NCI-H510A (cell line): Measurements from ENCODE around the gene ATG101.
"Not testable (repeated sequence)": the region's sequence is repeated elsewhere in the genome, so short reads cannot be mapped to it uniquely, and the experiment has no call there.

ENCODE experiments used
- DNase-seq: peaks from one replicate; lab custom pipeline; 2025; lab: John Stamatoyannopoulos, UW

The ATG101 gene

DNA sequence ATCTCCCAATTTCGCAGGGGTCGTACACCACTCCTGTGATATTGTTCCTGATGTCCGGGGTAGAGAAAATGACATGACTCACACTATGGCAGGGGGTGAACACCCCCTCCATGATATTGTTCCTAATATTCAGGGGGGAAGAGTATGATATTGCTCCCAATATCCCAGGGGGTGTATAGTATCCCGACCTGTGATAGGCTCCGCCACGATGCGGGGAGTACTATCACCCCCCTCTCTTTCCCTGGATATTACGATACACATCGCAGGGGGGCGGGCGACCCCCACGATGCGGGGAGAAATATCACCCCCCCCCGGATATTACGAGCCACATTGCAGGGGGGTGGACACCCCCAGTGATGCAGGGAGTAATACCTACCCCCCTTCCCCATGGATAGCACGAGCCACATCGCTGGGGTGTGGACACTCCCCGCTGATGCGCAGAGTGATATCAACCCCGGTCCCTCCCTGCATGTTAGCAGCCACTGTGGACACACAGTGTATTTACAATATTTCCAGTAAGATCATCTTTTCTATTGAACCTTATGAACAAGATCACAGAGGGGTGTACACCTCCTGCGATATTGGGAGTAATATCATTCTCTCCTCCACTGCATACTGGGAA lies 27.4 kb downstream of the ATG101 start:
- no peak for DNase-seq

DNA sequence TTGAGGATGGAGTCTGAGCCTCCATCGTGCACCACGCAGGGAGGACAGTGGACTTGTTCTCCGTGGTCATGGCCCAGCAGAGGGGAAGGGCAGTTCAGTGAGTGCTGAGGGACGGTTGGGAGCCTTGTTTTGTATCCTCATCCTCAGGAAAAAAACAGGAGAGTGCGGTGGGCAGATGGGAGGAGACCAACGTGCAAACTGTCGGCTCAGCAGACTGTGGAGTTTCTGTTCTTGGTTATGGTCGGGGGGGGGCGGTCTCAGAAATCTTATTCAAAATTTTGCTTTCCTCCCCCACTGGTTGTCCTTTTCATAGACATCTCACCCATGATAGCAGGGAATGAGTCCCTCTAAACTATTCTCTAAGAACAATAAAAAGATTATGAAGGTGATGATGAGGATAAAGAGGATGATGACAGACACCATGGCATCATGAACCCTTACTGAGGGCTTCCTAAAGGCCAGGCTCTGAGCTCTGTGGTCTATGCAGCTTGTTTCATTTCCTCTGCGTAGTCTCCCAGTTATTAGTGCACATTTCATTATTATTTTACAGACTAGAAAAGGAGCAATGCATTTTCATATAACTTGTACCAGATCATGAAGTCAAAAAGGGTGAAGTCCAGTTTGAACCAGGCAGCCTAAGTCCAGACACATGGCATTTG lies 34.8 kb downstream of the ATG101 start:
- not testable (repeated sequence) for DNase-seq

DNA sequence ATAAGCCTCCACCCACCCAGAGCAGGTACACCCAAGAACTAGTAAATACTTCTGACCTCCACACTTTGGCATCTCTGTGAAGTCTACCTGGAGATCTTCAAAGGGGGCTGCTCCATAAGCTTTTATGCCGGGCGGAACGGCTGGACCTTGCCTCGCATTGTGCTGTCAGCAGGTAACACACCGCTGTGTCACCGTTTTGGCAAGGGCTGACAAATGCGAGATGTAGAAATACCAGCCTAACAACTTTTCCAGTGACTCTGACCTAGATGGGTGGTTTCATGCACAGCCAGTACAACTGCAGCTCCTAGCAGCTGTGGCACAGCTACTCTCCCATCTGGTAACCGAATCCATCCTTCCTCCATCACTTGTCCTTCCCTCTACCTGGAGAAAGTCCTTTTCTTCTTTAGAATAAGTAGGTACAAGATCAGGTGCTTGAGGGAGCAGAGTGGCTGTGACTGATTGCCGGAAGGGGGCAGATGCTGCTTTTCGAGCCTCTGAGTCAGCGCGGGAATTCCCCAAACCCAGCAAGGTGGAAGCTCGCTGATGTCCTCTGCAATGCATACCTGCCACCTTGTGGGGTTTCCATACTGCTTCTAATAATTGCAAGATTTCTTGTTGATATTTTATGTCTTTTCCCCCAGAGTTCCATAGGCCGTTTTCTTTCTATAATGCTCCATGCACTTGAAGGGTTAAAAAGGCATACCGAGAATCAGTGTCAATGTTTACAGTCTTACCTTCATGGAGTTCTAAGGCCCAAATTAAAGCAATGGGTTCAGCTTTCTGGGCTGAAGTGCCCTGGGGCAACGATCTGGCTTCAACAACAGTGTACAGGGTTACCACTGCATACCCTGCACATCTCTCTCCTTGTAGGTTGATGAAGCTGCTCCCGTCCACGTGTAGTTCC lies 46.7 kb downstream of the ATG101 start:
- peak; percentile 53 for DNase-seq

- DNase-seq: not testable (repeated sequence)
Observed at GRCh38 chr12:52117806-52118475, 48.2 kb downstream of the ATG101 start.

- DNase-seq: peak; percentile 86
Observed at GRCh38 chr12:52119398-52120254, 49.8 kb downstream of the ATG101 start.

DNA sequence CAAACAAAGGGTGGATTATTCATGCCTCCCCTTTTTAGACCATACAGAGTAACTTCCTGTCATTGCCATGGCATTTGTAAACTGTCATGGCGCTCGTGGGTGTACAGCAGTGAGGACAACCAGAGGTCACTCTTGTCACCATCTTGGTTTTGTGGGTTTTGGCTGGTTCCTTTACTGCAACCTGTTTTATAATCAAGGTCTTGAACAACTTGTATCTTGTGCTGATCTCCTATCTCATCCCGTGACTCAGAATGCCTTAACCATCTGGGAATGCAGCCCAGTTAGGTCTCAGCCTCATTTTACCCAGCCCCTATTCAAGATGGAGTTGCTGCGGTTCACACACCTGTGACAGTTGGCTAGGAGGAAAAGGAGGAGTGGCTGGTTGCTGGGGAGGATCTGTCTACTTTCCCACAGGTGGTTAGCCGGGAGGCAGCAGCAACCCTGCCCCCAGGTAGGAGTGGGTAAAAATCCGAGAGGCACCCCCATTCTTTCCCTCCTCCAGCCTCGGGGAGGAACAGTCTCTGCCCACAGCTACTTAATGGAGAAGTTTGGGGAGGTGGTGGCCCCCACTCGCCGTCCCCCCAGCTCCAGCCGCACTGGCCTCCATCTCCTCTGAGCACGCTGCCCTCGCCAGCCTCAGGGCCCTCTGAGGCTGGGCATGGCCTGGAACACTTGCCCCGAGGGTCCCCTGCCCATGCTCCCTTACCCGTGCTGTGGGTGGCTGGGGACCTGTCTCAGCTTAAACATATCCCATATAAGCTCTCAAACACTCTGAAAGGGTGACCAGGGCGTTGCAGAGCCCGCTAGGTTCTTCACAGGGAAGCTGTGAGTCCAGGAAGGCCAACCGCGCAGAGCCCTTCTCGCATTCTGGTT lies 51.4 kb downstream of the ATG101 start:
- DNase-seq: no peak

DNA sequence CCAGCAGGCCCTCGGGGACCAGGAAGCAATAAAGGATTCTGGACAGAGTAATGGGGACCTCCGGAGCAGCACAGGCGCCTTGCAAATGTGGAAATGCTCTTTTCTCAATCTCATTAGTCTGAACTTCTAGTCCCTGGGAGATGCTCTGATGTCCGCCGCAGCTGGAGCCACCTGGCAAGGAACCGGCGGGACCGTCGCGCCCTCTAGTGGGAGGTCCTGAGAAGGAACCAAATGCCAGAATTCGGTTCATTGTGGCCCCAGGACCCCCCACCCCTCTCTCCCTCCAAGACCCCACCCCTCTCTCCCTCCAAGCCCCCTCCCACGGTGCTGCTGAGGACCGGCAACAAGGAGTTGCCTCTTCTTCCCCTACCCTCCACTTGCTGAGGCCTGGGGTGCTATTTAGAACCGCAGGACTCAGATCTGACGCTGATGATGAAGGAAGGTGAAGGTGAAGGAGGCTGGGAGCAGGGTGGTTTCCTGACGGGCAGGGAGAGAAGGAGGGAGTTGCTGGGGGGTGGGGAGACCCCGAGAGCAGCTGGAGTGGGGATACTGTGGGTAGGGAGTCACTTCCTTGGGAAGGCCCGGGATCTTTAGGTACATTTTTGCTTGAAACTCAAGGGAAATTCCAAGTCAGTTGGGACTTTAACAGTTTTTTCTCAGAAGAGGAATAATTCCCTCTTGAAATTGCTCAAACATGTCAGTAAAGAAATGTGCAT lies 52.2 kb downstream of the ATG101 start:
- DNase-seq: peak; percentile 23

GRCh38 chr12:52122540-52122871 lies 52.7 kb downstream of the ATG101 start:
- DNase-seq: no peak

DNA sequence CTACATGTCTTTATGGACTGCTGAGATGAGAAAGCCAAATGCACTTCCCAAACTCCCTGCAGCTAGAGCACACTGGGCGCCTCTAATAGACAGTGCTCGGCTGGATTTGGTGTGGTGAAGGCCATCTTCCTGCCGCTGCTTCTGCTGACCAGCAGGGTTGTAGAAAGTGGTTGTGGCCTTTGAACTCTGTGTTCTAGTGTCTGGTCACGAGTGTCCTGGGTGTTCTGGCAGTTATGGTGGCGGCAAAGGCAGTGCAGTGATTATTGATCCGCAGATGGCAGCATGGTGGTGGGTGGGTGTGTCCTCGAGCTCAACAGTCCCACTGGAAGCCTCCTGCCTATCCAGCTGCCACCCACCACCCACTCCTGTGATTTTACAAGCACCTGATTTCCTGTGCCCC lies 53.1 kb downstream of the ATG101 start:
- DNase-seq: no peak

- no peak for DNase-seq
Observed at GRCh38 chr12:52123487-52124186, 53.9 kb downstream of the ATG101 start.

DNA sequence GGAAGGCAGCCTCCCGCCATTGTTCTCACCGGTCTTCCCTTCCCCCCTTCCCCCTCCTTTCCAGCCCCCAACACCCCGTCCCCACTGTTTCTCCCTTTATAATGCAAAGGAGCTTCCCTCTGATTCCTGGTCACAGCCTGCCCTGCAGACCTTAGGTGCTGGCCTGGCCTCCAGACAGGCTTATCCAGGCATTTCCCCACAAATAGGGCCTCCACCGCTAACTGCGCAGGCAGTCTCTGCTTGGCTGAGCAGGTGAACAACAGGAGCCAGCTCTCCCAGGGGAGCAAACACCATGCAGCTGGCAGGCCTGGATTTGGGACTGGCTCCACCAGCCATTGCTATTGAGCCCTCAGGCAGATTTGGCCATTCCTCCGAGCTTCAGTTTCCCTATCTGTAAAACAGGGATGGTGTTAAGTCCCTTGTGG lies 55.7 kb downstream of the ATG101 start:
- peak; percentile 47 for DNase-seq

DNA sequence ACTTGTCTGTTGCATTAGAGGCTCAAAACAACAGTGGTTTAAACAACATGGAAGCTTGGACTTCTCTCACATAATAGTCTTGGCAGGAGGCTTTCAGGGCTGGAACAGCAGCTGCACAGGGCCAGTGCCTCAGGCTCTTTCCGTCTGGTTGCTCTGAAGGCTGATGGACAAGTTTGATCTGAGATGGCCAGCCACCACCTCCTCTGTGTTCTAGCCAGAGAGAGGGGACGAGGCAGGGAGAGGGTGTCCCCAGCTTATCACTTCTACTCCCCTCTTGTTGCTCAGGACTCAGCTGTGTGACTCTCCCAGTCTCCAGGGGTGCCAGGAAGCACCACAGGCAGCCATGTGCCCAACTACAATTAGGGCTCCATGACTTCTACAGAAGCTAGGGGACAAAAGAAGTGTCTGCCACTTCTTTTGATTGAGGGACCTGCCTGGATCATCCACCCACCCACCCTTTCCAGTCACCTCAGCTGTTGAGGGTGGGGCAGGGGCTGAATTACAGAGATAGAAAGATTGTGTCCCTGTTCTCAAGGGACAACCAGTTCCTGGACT lies 56.3 kb downstream of the ATG101 start:
- no peak for DNase-seq
